ENCODE measurements around the gene ACOXL. TPM values are rescaled to one million over a fixed set of nuclear protein-coding genes. Genes with fewer than 3 reads are reported as not detected.

ACOXL gene
- total RNA-seq, 6 experiments from 2014 or later = not detected

DNA sequence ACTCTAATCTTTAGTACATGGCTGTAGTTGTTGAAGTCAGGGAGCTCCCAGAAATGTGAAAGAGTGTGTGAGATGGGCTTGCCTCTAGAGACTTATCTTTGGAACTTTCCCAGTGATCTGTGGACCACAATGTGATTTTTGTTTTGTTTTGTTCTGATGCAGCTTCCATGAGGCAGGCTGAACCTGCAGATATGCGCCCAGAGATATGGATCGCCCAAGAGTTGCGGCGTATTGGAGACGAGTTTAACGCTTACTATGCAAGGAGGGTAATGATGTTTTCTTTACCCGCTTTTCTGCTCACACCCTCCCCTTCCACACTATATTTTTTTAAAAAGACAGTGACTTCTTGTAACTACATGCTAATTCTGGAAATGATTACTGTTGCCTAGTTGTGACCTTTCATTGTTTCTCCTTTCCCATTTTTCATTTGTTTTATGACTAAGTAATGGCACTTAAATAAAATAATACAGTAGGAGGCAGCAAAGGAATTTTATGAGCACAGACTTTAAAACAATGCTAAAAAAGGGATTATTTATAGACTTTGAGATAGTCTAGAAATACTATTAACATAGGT, 417.6 kb downstream of the ACOXL start:
- Histone ChIP-seq H3K36me3 (peaks cover 0 to 2% (median 0%) of the 10 kb centered on the region in 4 donors), H3K27ac (no peak overlapping the region), H3K9me3 (no peaks in the 10 kb centered on the region), H3K27me3 (no peaks in the 10 kb centered on the region), H3K4me3 (no peak overlapping the region), H3K4me1 (peaks cover 0 to 3% (median 0%) of the 10 kb centered on the region in 4 donors)
- DNase-seq = no peak
- ATAC-seq = no peak
- 96% methylated on average over 7 of the region's 7 CpGs for WGBS (ENCODE audit: insufficient coverage, low coverage, low lambda C conversion rate, missing lambda C conversion rate)
- intact Hi-C loops (cut with DNase I) = no loop called here
- TF ChIP-seq POLR2A (IDR thresholded peaks at IDR 0.05) = no peak
- no peak for TF ChIP-seq CTCF (IDR thresholded peaks at IDR 0.05)

GRCh38 chr2:111154758-111155157, 422.4 kb downstream of the ACOXL start:
- intact Hi-C loops (cut with DNase I) = no loop called here
- no peak for TF ChIP-seq CTCF (IDR thresholded peaks at IDR 0.05)
- no peak for TF ChIP-seq POLR2A (IDR thresholded peaks at IDR 0.05)
- Histone ChIP-seq H3K36me3 (no peaks in the 10 kb centered on the region), H3K27ac (no peak overlapping the region), H3K9me3 (no peaks in the 10 kb centered on the region), H3K4me3 (no peak overlapping the region), H3K27me3 (no peaks in the 10 kb centered on the region), H3K4me1 (peaks cover 0 to 11% (median 0%) of the 10 kb centered on the region in 4 donors)
- ATAC-seq (no peak), DNase-seq (no peak)
- WGBS (ENCODE audit: insufficient coverage, low coverage, low lambda C conversion rate, missing lambda C conversion rate) = 92% methylated on average over 6 of the region's 6 CpGs

DNA sequence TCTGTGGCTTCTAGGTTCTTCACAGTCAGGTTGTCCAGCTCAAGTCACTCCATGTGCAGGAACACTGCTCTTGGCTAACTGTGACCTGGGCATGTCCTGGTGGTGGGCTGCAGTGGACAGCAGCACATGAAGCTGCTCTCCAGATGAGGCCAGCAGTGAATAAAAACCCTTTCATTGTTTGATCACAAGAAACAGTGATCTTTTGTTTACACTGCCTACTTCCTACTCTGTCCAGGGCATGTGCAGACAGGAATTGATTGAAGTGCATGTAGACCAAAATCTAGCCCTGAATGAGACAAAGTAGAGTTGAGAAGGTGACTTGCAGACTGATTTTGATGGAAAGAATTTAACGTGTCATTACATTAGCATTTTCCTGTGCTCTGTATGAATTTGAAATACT, 423.2 kb downstream of the ACOXL start:
- H3K36me3 ChIP-seq = no peaks in the 10 kb centered on the region

DNA sequence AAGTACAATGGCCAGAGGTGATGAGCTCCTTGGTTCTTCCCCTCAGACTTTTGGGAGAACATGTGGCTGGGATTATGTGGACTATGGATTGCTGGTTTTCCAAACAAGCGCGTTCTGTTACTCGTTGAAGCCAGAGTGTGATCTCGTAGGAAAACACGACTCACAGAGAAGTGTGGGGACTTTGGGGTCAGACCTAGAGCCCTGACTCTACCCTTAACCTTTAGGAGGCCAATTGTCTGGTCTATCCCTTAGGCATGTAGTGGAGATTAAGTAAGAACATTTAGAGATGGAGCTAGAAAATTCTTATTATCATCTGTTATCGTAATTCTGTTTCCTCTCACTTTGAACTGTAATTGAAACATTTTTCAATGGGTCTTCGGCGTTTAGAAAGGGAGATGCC, 424.2 kb downstream of the ACOXL start:
- TF ChIP-seq POLR2A (IDR thresholded peaks at IDR 0.05) (no peak), CTCF (IDR thresholded peaks at IDR 0.05) (no peak)
- ATAC-seq (no peak), DNase-seq (no peak)
- peaks cover 0 to 15% (median 3%) of the 10 kb centered on the region in 4 donors for H3K4me1 ChIP-seq
- H3K4me3 ChIP-seq = no peak overlapping the region
- 84% methylated on average over 8 of the region's 8 CpGs for WGBS (ENCODE audit: insufficient coverage, low coverage, low lambda C conversion rate, missing lambda C conversion rate)
- H3K27me3 ChIP-seq = no peaks in the 10 kb centered on the region
- intact Hi-C loops (cut with DNase I) = no loop called here
- no peaks in the 10 kb centered on the region for H3K9me3 ChIP-seq
- H3K27ac ChIP-seq = no peak overlapping the region
- H3K36me3 ChIP-seq = no peaks in the 10 kb centered on the region

More for the DNA sequence above, 423.2 kb downstream of the ACOXL start:
- H3K9me3 ChIP-seq = no peaks in the 10 kb centered on the region
- H3K27ac ChIP-seq = no peak overlapping the region
- peaks cover 0 to 11% (median 0%) of the 10 kb centered on the region in 4 donors for H3K4me1 ChIP-seq
- intact Hi-C loops (cut with DNase I) = no loop called here
- ATAC-seq = peak in 3 of 4 donors; percentile 35 to 49 (median 47)
- no peak for TF ChIP-seq CTCF (IDR thresholded peaks at IDR 0.05)
- no peak for TF ChIP-seq POLR2A (IDR thresholded peaks at IDR 0.05)
- no peaks in the 10 kb centered on the region for H3K27me3 ChIP-seq
- 64% methylated on average over 1 of the region's 1 CpG for WGBS (ENCODE audit: insufficient coverage, low coverage, low lambda C conversion rate, missing lambda C conversion rate)
- no peak for DNase-seq
- H3K4me3 ChIP-seq = no peak overlapping the region

Measured in right lobe of liver (tissue), 6 donors.